Colonic mucosa (tissue), 4 donors: ENCODE data around the gene AKT3. TPM values are rescaled to one million over a fixed set of nuclear protein-coding genes. Genes with fewer than 3 reads are reported as not detected.

Experiments used
- DNase-seq: peaks from one replicate; pipeline ENCODE4 v3.0.0-alpha.2; 2020
- H3K27ac ChIP-seq: fragments of 200-600 bp; one replicate; pipeline ENCODE4 v1.8.0; 2021
- H3K27me3 ChIP-seq: fragments of 200-600 bp; one replicate; pipeline ENCODE4 v1.8.0; 2021
- H3K36me3 ChIP-seq: fragments of 200-600 bp; one replicate; pipeline ENCODE4 v1.8.0; 2021
- H3K4me1 ChIP-seq: fragments of 200-600 bp; one replicate; pipeline ENCODE4 v1.8.0; 2021; ENCODE audit warnings: mild to moderate bottlenecking
- H3K4me3 ChIP-seq: fragments of 200-600 bp; one replicate; pipeline ENCODE4 v1.8.0; 2021
- H3K9ac ChIP-seq, 2 donors: one replicate each; pipeline ENCODE4 v1.7.0; 2013; ENCODE audit warnings: control low read depth in 2 of 2, low read depth in 2 of 2, low read length in 2 of 2
- H3K9me3 ChIP-seq: fragments of 200-600 bp; one replicate; pipeline ENCODE4 v1.8.0; 2021
- CTCF ChIP-seq: fragments of 200-600 bp; IDR thresholded peaks from one replicate; pipeline ENCODE4 v1.8.0; 2022; ENCODE audit warnings: antibody characterized with exemption, mild to moderate bottlenecking
- intact Hi-C: fragments of 100-400 bp; cut with DNase I; formaldehyde crosslinking; loops from one replicate; pipeline ENCODE4 v1.14.1; 2022
- total RNA-seq, 2 donors: library from RNA; stranded (reverse); fragmentation: NEBNext Ultra II Directional in 1 of 2; extraction: Animal tissue kit (Norgen Biotek cat#: 25700) in 1 of 2; gene quantifications; one replicate each; pipeline ENCODE4 v1.2.1, GENCODE V29; 2021
- donor health status: healthy.
- donor health status: DM: no; HTN: no; CAD: no.
- donor health status: DM: no; HTN: no; CAD: no.

The AKT3 gene
- total RNA-seq, 2 donors from 2014 or later: 6.0 to 21.3 TPM

GRCh38 chr1:243520831-243521230 is 329.2 kb downstream of the AKT3 start:
- Histone ChIP-seq H3K27ac (no peak overlapping the region), H3K4me3 (no peak overlapping the region), H3K27me3 (no peaks in the 10 kb centered on the region), H3K36me3 (no peaks in the 10 kb centered on the region), H3K4me1 (no peaks in the 10 kb centered on the region), H3K9me3 (no peaks in the 10 kb centered on the region), H3K9ac (no peak overlapping the region)
- intact Hi-C loops: no loop called here
- TF ChIP-seq CTCF: no peak
- no peak for DNase-seq

- H3K4me1 ChIP-seq: no peaks in the 10 kb centered on the region
- intact Hi-C loops: no loop called here
- no peak overlapping the region for H3K9ac ChIP-seq
- no peak for DNase-seq
- TF ChIP-seq CTCF: no peak
- no peaks in the 10 kb centered on the region for H3K36me3 ChIP-seq
- no peaks in the 10 kb centered on the region for H3K9me3 ChIP-seq
- H3K4me3 ChIP-seq: no peak overlapping the region
- no peaks in the 10 kb centered on the region for H3K27me3 ChIP-seq
- H3K27ac ChIP-seq: no peak overlapping the region
Measured at GRCh38 chr1:243514927-243515326, 335.1 kb downstream of the AKT3 start.

- Histone ChIP-seq H3K9me3 (no peaks in the 10 kb centered on the region), H3K4me3 (no peak overlapping the region), H3K9ac (no peak overlapping the region), H3K27ac (no peak overlapping the region), H3K36me3 (no peaks in the 10 kb centered on the region), H3K27me3 (no peaks in the 10 kb centered on the region), H3K4me1 (no peaks in the 10 kb centered on the region)
- DNase-seq: no peak
- no peak for TF ChIP-seq CTCF
- intact Hi-C loops: no loop called here
Measured at GRCh38 chr1:243513726-243514491, 336.1 kb downstream of the AKT3 start.

GRCh38 chr1:243510928-243511327 is 339.1 kb downstream of the AKT3 start:
- Histone ChIP-seq H3K27ac (no peak overlapping the region), H3K36me3 (no peaks in the 10 kb centered on the region), H3K4me1 (no peaks in the 10 kb centered on the region), H3K4me3 (no peak overlapping the region), H3K9ac (no peak overlapping the region), H3K9me3 (no peaks in the 10 kb centered on the region), H3K27me3 (no peaks in the 10 kb centered on the region)
- intact Hi-C loops: no loop called here
- no peak for TF ChIP-seq CTCF
- DNase-seq: no peak

DNA sequence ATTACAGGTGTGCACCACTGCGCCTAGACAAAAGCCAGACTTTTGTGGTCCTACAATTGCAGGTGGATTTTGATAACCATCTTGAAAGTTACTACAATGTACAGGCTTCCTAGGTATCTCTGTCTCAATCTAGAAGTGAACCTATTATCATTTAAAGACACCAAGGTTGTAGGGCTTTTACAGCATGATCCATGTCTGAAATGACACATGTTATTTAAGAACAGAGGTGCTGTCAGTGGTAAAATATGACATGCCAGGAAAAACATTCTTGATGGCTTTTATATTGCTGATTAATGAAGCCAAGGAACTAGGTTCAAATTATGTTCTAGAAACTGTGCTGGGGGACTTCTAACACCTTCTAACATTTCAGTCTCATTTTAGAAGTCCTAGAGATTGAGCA is 341.1 kb downstream of the AKT3 start:
- H3K27me3 ChIP-seq: no peaks in the 10 kb centered on the region
- no peak overlapping the region for H3K4me3 ChIP-seq
- no peaks in the 10 kb centered on the region for H3K36me3 ChIP-seq
- no peak overlapping the region for H3K27ac ChIP-seq
- H3K4me1 ChIP-seq: no peaks in the 10 kb centered on the region
- DNase-seq: no peak
- H3K9me3 ChIP-seq: no peaks in the 10 kb centered on the region
- intact Hi-C loops: no loop called here
- TF ChIP-seq CTCF: no peak
- no peak overlapping the region for H3K9ac ChIP-seq
